ENCODE results near the gene SUMO1. TPM values are rescaled to one million over a fixed set of nuclear protein-coding genes. Genes with fewer than 3 reads are reported as not detected.
"Not testable (repeated sequence)": the region's sequence is repeated elsewhere in the genome, so short reads cannot be mapped to it uniquely, and the experiment has no call there.

SUMO1 gene
- polyA plus RNA-seq, 3 donors: 30.4 to 159 (median 156) TPM

DNA sequence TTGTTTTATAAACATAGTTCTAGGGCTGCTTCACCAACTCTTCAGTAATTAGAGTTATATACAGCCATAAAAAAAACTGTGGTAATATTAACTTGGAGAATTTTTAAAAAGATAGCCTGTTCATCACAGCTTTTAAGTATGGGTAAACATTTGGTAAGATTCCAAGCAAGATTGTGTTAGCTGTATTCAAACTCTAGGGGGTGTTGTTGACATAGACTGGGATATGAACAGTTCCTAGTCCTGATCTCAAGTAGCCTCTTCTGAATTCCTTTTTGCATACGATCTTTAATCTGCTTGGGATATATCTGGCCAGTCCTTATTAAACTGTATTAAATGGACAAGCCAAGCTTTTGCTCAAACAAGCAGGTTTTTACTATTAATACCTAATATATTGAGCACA is 40.5 kb upstream of the SUMO1 start:
- TF ChIP-seq, protein P1, sequence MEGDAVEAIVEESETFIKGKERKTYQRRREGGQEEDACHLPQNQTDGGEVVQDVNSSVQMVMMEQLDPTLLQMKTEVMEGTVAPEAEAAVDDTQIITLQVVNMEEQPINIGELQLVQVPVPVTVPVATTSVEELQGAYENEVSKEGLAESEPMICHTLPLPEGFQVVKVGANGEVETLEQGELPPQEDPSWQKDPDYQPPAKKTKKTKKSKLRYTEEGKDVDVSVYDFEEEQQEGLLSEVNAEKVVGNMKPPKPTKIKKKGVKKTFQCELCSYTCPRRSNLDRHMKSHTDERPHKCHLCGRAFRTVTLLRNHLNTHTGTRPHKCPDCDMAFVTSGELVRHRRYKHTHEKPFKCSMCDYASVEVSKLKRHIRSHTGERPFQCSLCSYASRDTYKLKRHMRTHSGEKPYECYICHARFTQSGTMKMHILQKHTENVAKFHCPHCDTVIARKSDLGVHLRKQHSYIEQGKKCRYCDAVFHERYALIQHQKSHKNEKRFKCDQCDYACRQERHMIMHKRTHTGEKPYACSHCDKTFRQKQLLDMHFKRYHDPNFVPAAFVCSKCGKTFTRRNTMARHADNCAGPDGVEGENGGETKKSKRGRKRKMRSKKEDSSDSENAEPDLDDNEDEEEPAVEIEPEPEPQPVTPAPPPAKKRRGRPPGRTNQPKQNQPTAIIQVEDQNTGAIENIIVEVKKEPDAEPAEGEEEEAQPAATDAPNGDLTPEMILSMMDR (IDR thresholded peaks at IDR 0.05): peak; percentile 23
- Histone ChIP-seq H3K4me1 (ENCODE audit: control insufficient read depth in 1 of 2, insufficient read depth in 2 of 2, low read length in 2 of 2) (peaks cover 6 to 9% of the 10 kb centered on the region in 2 donors), H3K9me3 (replicated peaks in 1 of 2; ENCODE audit: control insufficient read depth in 1 of 2, insufficient read depth in 1 of 2, low read length in 2 of 2) (no peaks in the 10 kb centered on the region), H3K9ac (ENCODE audit: insufficient read depth, low read length, poor library complexity, severe bottlenecking) (no peak overlapping the region), H3K4me3 (replicated peaks in 1 of 3; ENCODE audit: low read depth in 2 of 3, low read length in 3 of 3) (no peak overlapping the region), H3K27ac (ENCODE audit: low read depth in 1 of 2, low read length in 2 of 2) (peak overlapping the region in 1 of 2 donors; percentile 61), H3K36me3 (replicated peaks in 1 of 2; ENCODE audit: control insufficient read depth in 1 of 2, insufficient read depth in 2 of 2, low read length in 2 of 2) (peaks cover 57 to 81% of the 10 kb centered on the region in 2 donors), H3K79me2 (ENCODE audit: insufficient read depth, low read length) (peaks cover 73% of the 10 kb centered on the region), H4K20me1 (ENCODE audit: insufficient read depth, low read length) (peaks cover 41% of the 10 kb centered on the region), H3K27me3 (ENCODE audit: control insufficient read depth in 2 of 2, insufficient read depth in 2 of 2, low read length in 2 of 2) (no peaks in the 10 kb centered on the region), H3K4me2 (replicated peaks; ENCODE audit: extremely low read depth, low read length, poor library complexity, severe bottlenecking) (no peak overlapping the region), H2AFZ (ENCODE audit: insufficient read depth, low read depth, low read length, poor library complexity, severe bottlenecking) (no peak overlapping the region)
- H3K4me1 Mint-ChIP-seq: peaks cover 4% of the 10 kb centered on the region
- peaks cover 42 to 68% of the 10 kb centered on the region in 2 donors for H3K36me3 Mint-ChIP-seq
- H3K4me3 Mint-ChIP-seq: no peak overlapping the region
- peak overlapping the region in 1 of 7 donors; percentile 13 for H3K27ac Mint-ChIP-seq
- no peaks in the 10 kb centered on the region for H3K9me3 Mint-ChIP-seq
- WGBS (ENCODE audit: insufficient coverage): no CpG with 5 or more reads among the region's 1 CpG
- no peaks in the 10 kb centered on the region for H3K27me3 Mint-ChIP-seq (ENCODE audit: low read depth in 3 of 3)
- intact Hi-C loops (cut with micrococcal nuclease): no loop called here
- DNase-seq: no peak

DNA sequence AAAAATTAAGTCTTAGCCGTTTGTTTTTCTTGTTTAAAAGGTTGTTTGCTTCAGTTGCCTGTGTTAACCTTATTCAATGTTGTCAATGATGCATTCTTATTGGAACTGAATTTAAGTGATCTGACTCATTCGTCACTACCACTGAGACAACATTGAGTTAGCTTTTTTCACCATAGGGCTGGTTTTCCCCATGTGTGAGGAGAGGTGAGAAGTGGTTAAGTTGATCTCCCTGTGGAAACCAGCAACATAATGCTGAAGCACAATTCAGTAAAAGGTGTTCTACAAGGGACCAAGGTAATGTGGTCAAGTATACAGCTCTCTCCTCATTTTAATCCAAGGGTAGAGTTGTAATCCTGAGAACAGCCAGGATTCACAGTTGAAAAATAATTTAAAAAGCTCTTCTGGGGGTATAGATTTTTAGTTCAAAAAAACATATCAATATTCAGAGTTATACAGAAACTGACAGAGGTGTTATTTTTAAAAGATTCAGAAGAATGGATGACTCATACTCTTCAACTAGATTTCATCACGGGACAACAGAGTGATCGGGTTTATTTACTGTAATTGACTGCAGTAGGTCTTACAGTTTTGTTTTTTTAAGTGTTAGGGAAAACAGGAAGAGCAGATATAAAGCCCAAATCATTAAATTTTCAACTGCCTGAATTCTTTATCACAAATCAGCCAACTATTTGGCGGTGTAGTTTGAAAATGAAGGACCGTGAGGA is 39.8 kb upstream of the SUMO1 start:
- H3K4me3 ChIP-seq (replicated peaks in 1 of 3; ENCODE audit: low read depth in 2 of 3, low read length in 3 of 3): no peak overlapping the region
- 80% methylated on average over 2 of the region's 6 CpGs for WGBS (ENCODE audit: insufficient coverage)
- H3K9me3 ChIP-seq (replicated peaks in 1 of 2; ENCODE audit: control insufficient read depth in 1 of 2, insufficient read depth in 1 of 2, low read length in 2 of 2): no peaks in the 10 kb centered on the region
- peaks cover 6 to 9% of the 10 kb centered on the region in 2 donors for H3K4me1 ChIP-seq (ENCODE audit: control insufficient read depth in 1 of 2, insufficient read depth in 2 of 2, low read length in 2 of 2)
- Mint-ChIP-seq H3K9me3 (no peaks in the 10 kb centered on the region), H3K4me1 (peaks cover 4% of the 10 kb centered on the region), H3K36me3 (peaks cover 39 to 63% of the 10 kb centered on the region in 2 donors), H3K4me3 (no peak overlapping the region), H3K27ac (peak overlapping the region in 6 of 7 donors; percentile 7 to 50 (median 10)), H3K27me3 (ENCODE audit: low read depth in 3 of 3) (no peaks in the 10 kb centered on the region)
- peak in 2 of 3 donors; percentile 15 to 36 for DNase-seq
- peaks cover 80% of the 10 kb centered on the region for H3K79me2 ChIP-seq (ENCODE audit: insufficient read depth, low read length)
- peaks cover 49 to 73% of the 10 kb centered on the region in 2 donors for H3K36me3 ChIP-seq (replicated peaks in 1 of 2; ENCODE audit: control insufficient read depth in 1 of 2, insufficient read depth in 2 of 2, low read length in 2 of 2)
- H4K20me1 ChIP-seq (ENCODE audit: insufficient read depth, low read length): peaks cover 47% of the 10 kb centered on the region
- intact Hi-C loops (cut with micrococcal nuclease): no loop called here
- no peak overlapping the region for H2AFZ ChIP-seq (ENCODE audit: insufficient read depth, low read depth, low read length, poor library complexity, severe bottlenecking)
- peak overlapping the region in 1 of 2 donors; percentile 61 for H3K27ac ChIP-seq (ENCODE audit: low read depth in 1 of 2, low read length in 2 of 2)
- H3K9ac ChIP-seq (ENCODE audit: insufficient read depth, low read length, poor library complexity, severe bottlenecking): no peak overlapping the region
- TF ChIP-seq, protein P1 (IDR thresholded peaks at IDR 0.05): no peak
- no peaks in the 10 kb centered on the region for H3K27me3 ChIP-seq (ENCODE audit: control insufficient read depth in 2 of 2, insufficient read depth in 2 of 2, low read length in 2 of 2)
- H3K4me2 ChIP-seq (replicated peaks; ENCODE audit: extremely low read depth, low read length, poor library complexity, severe bottlenecking): no peak overlapping the region

DNA sequence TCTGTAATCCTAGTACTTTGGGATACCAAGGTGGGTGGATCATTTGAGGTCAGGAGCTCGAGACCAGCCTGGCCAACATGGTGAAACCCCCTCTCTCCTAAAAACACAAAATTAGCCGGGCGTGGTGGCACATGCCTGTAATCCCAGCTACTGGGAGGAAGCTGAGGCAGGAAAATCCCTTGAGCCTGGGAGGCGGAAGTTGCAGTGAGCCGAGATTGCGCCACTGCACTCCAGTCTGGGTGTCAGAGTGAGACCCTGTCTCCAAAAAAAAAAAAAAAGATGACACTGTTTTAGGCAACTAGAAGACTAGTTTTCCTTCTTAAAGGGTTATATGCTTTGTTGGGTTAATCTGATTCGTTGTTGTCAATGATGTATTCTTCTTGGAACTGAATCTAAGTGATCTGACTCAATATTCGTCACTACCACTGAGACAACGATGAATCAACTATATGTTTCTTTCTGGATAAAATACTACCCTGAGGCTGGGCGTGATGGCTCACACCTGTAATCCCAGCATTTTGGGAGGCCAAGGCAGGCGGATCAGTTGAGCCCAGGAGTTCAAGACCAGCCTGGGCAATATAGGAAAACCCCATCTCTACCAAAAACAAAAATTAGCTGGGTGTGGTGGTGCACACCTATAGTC is 37.8 kb upstream of the SUMO1 start:
- H3K4me2 ChIP-seq (replicated peaks; ENCODE audit: extremely low read depth, low read length, poor library complexity, severe bottlenecking); H3K9me3 Mint-ChIP-seq; H3K4me3 Mint-ChIP-seq; H2AFZ ChIP-seq (ENCODE audit: insufficient read depth, low read depth, low read length, poor library complexity, severe bottlenecking); intact Hi-C loops (cut with micrococcal nuclease); H3K4me3 ChIP-seq (replicated peaks in 1 of 3; ENCODE audit: low read depth in 2 of 3, low read length in 3 of 3); H3K27me3 Mint-ChIP-seq (ENCODE audit: low read depth in 3 of 3); H3K9ac ChIP-seq (ENCODE audit: insufficient read depth, low read length, poor library complexity, severe bottlenecking); H3K4me1 ChIP-seq (ENCODE audit: control insufficient read depth in 1 of 2, insufficient read depth in 2 of 2, low read length in 2 of 2); H3K27me3 ChIP-seq (ENCODE audit: control insufficient read depth in 2 of 2, insufficient read depth in 2 of 2, low read length in 2 of 2); H3K4me1 Mint-ChIP-seq; H3K9me3 ChIP-seq (replicated peaks in 1 of 2; ENCODE audit: control insufficient read depth in 1 of 2, insufficient read depth in 1 of 2, low read length in 2 of 2): not testable (repeated sequence)
- DNase-seq: peak in 2 of 3 donors; percentile 20 to 63
- Histone ChIP-seq H3K27ac (ENCODE audit: low read depth in 1 of 2, low read length in 2 of 2) (peak overlapping the region in 1 of 2 donors; percentile 66), H3K79me2 (ENCODE audit: insufficient read depth, low read length) (peaks cover 97% of the 10 kb centered on the region), H3K36me3 (replicated peaks in 1 of 2; ENCODE audit: control insufficient read depth in 1 of 2, insufficient read depth in 2 of 2, low read length in 2 of 2) (peaks cover 34 to 54% of the 10 kb centered on the region in 2 donors), H4K20me1 (ENCODE audit: insufficient read depth, low read length) (peaks cover 66% of the 10 kb centered on the region)
- WGBS (ENCODE audit: insufficient coverage): 71% methylated on average over 5 of the region's 11 CpGs
- peaks cover 23 to 44% of the 10 kb centered on the region in 2 donors for H3K36me3 Mint-ChIP-seq
- peak overlapping the region; percentile 6 to 81 (median 46) for H3K27ac Mint-ChIP-seq
